Hepatocyte (in vitro differentiated cells): Measurements from ENCODE around the gene ABI3BP.

Experiments used
- EZH2 ChIP-seq: fragments of 200-600 bp; sonication (generic); IDR thresholded peaks from 2 replicates; pipeline ENCODE4 v1.6.1; 2016; ENCODE audit warnings: antibody characterized with exemption, mild to moderate bottlenecking, borderline replicate concordance
- TF ChIP-seq, protein P1 (sequence below): fragments of 200-600 bp; sonication (generic); IDR thresholded peaks from 2 replicates; pipeline ENCODE4 v1.5.1; 2016; ENCODE audit warnings: antibody characterized with exemption, mild to moderate bottlenecking; ENCODE audit not compliant: poor library complexity

DNA sequence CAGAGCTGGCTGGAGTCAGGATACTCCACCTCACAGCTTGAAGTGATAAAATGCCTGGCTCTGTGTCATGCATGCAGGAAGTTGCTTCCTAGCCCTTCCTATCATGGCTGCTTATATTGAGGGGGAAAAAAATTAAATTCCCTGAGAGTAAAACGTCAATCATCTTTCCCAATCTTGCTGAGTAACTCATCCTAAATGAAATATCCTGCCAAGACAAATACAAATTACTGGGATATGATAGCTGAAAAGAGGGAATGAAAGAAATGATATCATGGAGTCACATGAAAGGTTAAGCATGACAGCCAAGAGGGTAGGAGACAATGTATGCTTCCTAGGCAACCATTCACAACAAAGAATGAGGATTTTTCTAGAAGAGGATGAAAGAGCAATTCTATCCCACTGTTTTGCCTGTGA lies 110.6 kb downstream of the ABI3BP start:
- no peak for TF ChIP-seq EZH2
- TF ChIP-seq, protein P1, sequence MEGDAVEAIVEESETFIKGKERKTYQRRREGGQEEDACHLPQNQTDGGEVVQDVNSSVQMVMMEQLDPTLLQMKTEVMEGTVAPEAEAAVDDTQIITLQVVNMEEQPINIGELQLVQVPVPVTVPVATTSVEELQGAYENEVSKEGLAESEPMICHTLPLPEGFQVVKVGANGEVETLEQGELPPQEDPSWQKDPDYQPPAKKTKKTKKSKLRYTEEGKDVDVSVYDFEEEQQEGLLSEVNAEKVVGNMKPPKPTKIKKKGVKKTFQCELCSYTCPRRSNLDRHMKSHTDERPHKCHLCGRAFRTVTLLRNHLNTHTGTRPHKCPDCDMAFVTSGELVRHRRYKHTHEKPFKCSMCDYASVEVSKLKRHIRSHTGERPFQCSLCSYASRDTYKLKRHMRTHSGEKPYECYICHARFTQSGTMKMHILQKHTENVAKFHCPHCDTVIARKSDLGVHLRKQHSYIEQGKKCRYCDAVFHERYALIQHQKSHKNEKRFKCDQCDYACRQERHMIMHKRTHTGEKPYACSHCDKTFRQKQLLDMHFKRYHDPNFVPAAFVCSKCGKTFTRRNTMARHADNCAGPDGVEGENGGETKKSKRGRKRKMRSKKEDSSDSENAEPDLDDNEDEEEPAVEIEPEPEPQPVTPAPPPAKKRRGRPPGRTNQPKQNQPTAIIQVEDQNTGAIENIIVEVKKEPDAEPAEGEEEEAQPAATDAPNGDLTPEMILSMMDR: no peak
